T-helper 1 cell treated with Interleukin-12 subunit alpha and Interleukin-12 subunit beta and Interleukin-4 antibody, amounts not matched to agents 30 ng/mL and 1 ng/mL, for 36 hours (primary cell): ENCODE measurements around the gene VAMP2. TPM values are rescaled to one million over a fixed set of nuclear protein-coding genes. Genes with fewer than 3 reads are reported as not detected.

Experiments
- intact Hi-C: fragments of 100-400 bp; cut with micrococcal nuclease; formaldehyde crosslinking; loops from one replicate; pipeline ENCODE4 v1.15.1; 2024
- total RNA-seq: library from RNA; stranded (reverse); gene quantifications from 2 replicates; pipeline ENCODE4 v1.2.3, GENCODE V29; 2022

VAMP2 gene
- total RNA-seq, 1 donor from 2014 or later, result 80.1 TPM

DNA sequence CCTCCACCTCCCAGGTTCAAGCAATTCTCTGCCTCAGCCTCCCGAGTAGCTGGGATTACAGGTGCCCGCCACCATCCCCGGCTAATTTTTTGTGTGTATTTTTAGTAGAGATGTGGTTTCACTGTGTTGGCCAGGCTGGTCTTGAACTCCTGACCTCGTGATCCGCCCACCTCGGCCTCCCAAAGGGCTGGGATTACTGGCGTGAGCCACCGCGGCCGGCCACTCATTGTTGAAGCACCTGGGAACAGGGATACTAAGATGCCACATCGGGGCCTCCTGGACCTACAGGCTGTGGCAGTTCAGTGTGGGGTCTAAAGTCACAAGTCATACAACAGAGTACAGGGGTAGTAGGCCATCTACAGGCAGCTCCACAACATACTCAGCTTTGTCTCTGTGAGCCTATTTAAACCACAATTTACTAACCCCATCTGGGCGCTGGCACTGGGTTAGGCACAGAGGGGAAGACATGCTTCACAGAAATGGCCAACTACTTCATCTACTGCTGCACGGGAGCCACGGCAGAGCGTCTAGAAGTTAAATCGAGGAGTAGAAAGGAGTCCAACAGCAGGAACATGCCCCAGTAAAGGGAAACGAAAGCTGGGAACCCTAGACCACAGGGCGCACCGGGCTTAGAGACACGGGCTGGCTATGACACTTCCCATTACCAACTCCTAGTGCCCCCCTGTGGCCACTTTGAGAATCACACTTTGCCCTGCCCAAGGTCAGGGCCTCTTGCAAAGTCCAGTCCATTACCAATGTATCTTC, 4.3 kb downstream of the VAMP2 start:
- intact Hi-C loops, result loop anchor here (1.0 to 10.0 kb wide), 6 partner anchors 38 to 301 kb away; partner anchors contain the start of genes CYB5D1, NAA38, NDEL1 and RPL26

DNA sequence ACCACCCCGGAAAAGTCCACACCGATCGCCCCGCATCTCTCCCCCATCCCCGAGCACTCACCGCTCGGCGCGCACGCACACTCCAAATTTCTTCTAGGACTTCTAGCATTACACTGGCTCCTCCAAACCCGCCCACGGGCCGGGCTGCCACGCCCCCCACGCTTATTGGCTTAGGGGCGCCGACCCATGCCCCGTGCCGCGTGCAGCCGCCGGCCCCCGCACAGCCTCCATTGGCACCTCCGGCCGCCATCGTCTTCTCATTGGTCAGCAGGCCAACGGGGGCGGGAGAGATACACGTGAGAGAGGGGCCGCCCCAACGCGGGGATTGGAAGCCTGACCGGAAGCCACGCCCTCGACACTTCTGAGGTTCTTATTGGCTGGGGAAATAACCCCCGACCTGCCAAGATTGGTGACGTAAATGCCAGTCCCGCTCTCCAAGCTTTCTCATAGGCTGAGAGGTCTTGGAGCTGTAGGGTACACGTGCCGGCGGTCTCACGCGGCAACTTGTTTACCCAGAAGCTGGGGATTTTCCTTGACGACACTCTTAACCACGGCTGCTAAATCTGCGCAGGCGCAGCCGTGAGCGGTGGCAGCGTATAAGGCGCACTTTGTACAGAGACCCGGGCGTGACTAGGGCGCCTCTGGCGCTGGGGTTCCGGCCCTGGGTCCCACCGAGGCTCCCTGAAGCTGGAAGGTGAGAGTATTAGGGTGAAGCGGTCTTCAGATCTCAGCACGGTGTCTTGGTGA, 6.3 kb downstream of the VAMP2 start:
- intact Hi-C loops, result loop anchor here (1.0 to 10.0 kb wide), 15 partner anchors 8 to 672 kb away; partner anchors contain the start of genes BORCS6, CYB5D1, KDM6B and NAA38

DNA sequence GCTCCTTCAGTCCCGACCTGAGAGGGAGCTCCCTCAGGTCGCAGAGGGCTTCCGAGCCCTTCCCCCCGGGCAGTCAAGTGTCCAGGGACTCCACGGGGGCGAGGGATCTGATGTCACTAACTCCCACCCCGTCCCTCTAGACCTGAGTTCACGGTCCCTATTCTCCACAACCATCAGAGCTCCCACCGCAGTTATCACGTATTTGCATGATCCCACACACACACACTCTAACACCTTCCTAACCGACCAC, 6.8 kb downstream of the VAMP2 start:
- intact Hi-C loops, result loop anchor here (1.0 to 10.0 kb wide), 15 partner anchors 8 to 671 kb away; partner anchors contain the start of genes BORCS6, CYB5D1, KDM6B and NAA38

DNA sequence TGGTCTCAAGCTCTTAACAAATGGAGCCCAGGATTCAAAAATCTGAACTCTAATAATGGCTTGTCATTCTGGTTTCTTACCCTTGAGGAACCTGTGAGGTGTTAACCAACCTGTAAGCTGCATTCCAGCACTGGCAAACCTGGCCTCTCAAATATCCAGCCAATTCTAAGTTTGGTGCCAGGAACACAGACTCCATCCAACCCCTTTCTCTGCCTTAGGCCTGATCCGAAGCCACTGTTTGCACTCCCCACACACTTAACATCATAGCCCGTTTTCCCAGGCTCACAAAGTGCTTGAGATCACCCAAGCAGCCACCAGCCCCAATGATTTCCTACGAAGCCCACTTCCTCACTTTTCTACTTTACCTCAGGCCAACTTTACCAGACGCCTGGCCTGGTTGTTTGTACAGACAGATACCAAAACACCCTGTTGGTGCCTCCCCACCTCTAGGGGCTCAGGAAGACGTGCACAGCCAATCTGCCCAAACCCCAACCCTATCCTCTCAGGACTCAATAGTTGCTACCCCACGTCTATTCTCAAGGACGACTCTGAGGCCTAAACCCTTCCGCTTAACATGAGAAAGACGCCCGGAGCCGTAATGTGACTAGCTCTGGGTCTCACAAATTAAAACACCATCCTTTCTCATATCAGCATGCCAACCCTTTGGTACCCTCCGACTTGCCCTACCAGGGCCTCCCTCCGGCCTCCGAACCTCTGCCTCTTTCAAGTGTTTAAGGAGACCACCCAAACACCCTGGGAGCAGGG, 7.3 kb downstream of the VAMP2 start:
- intact Hi-C loops, result loop anchor here (5.0 to 10.0 kb wide), 3 partner anchors 229 to 298 kb away; partner anchors contain the start of genes CYB5D1, NAA38, NDEL1 and RPL26

DNA sequence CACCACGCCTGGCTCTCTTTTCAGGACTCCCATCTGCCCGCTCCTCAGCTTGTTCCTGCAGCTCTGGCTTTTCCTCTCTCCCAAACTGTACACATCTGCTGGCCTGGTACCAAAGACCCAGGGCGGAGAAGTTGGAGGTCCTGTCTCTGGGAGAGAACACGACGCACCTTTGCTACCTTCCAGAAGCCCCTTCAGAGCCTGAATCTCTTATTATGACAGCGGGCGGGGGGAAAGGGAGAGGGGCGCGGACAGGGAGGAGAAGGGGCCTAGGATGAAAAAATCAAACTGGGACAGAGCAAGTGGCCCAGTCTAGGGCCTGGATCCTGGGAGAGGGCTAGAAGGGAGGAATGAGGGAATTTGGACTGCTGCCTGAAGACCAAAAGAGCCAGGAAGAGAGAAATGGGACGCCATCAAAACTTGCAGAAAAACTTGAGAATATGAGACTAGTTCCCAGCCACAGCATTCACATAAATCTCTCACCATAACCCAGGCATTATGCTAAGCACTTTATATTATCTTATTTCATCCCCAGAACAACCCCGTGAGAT, 8.1 kb downstream of the VAMP2 start:
- intact Hi-C loops, result loop anchor here (5.0 to 10.0 kb wide), 3 partner anchors 230 to 297 kb away; partner anchors contain the start of genes CYB5D1, NAA38, NDEL1 and RPL26

DNA sequence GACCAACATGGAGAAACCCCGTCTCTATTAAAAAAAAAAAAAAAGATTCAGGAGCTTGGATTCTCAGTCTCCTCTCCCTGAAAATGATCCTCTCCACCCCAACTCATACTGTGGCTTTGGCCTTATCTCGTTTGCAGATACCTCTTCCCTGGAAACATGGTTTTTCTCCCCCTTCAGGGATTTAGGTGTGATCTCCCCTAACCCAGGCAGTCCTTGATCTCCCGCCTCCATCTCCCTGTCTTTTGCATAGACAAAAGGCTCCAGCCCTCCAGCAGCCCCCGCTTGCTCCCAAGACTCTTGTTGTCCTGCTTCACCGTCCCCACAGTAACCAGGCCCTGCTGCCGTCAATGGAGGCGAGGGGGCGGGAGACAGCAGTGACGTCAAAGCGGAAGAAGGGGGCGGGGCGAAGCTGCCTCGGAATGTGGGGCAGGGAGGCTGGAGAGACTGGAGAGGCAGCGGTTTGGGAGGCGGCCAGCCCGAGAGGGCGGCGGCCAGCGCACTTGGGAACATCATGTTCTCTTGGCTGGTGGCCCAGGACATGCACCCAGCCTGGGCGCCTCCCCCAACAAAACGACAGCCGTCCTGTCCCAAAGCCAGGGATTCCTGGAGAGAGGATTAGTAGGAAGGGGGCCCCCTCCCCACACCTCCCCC, 8.7 kb downstream of the VAMP2 start:
- intact Hi-C loops, result loop anchor here (10.0 kb wide), 2 partner anchors 231 to 281 kb away; partner anchors contain the start of genes NDEL1 and RPL26

DNA sequence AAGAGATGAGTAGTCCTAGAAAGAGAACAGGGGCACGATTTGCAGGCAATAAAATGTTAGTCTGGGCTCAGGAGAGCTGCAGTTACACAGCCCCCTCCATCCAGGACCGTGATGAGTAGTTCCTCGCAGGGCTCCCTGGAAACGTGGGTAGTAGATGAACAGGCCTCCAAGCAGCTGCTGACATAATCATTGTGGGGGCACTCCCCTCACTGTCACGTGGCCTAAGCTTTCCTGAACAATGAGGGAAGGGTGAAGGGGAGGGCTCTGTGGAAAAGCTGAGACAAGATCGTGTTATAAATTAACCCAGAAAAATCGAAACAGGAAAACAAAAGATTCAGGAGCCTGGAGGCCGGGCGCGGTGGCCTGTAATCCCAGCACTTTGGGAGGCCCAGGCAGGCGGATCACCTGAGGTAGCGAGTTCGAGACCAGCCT, 9.2 kb downstream of the VAMP2 start:
- intact Hi-C loops, result loop anchor here (10.0 kb wide), 2 partner anchors 231 to 281 kb away; partner anchors contain the start of genes NDEL1 and RPL26

DNA sequence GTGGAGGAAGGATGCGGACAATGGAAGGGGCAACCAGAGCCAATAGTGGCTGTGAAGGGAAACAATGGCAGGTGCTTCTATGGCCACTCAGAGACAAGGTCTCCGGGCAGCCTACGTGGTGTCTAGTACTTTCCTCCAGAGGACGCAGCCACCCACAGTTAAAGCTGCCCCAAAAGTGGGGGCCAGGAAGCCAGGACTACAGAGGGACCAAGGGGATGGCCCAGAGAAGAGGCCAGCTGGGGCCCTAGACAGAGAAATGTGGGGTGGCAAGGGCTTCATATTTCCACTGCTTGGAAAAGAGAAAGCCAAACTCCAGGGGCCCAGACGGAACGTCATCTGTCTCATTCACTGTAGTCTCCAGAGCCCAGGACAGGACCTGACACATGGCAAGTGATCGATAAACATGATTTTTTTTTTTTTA, 9.7 kb downstream of the VAMP2 start:
- intact Hi-C loops, result loop anchor here (10.0 kb wide), 2 partner anchors 232 to 282 kb away; partner anchors contain the start of genes NDEL1 and RPL26

DNA sequence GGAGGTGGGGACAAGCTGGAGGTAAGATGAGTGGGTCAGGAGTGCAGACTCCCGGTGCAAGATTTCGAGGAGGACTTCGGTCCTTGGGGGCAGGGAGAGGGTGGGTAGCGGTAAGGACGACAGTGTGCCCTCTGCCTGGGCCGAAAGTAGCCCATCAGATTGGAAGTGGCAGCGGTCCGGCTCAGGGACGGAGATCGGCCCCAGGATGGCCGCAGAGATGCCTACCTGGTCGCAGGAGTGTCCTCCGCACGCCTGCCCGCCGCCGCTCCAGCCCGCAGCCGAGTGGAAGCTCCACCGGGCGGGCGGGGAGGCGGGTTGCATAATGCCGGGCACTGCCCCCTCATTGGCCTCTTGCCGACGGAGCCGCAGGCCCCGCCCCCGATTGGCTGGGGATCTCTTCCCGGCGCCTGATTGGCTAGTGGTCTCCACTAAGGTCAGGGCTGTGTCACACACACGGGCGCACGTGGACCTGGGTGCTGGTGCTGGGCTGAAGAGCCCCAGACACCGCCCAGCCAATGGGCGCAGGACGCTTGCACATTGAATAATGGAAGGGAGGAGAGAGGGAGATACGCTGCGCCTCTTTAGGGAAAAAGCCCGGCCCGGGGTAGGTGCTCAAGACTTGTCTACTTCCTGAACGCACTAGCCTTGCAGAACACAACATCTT, 10.5 kb downstream of the VAMP2 start, which contains the start of gene PER1:
Gene PER1, minus strand, starts transcription at position 293 of the 664 bp plus-strand sequence. CDS start 1,698 bp downstream, outside the sequence.
- intact Hi-C loops, result loop anchor here (10.0 kb wide), 2 partner anchors 233 to 283 kb away; partner anchors contain the start of genes NDEL1 and RPL26

DNA sequence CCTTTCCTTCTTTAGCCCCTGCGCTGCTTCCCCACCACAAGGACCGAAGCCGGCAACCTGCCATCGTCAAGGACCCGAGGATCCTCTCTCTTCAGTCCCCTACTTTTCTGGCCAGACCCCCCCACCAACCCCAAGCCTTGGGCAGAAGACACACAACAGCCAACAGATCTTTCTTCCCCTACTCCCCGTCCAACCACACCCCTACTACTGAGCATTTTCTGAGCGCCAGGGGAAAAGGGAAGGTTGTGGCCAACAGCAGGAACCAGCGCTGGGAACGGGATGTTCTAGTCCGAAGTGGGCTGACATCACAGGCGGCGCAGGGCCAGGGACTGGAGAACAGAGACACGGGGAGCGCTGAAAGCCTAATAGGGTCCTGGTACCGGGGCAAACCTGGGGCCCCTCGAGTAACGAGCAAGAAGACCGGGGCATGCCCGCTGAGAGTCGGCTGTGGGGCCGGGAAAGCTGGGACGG, 11.1 kb downstream of the VAMP2 start:
- intact Hi-C loops, result loop anchor here (1.0 to 10.0 kb wide), 3 partner anchors 12 to 283 kb away; partner anchors contain the start of genes NDEL1 and RPL26

DNA sequence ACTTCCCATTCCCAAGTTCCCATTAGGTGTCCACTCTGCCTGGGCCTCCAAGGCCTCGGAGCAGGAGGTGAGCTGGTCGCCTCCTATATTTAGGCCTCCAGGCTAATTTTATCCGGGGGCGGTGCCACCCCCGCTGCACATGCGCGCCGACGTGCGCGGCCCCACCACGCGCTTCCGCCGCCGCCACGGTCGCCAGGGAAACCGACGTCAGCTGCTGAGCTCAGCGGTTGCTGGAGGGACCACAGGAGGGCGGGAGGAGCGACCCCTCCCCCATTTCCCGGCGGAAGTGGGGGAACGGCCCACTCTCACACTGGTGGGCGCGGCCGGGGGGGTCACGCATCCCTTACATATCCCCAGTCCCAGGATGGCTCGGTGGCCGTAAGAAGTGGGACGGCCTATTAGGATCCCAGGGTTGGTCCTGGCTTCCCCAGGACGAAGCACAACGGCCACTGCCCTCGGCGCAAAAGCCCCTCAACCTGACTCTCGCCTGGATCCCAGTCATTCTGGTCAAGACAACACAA, 11.6 kb downstream of the VAMP2 start:
- intact Hi-C loops, result loop anchor here (1.0 to 10.0 kb wide), 3 partner anchors 12 to 284 kb away; partner anchors contain the start of genes NDEL1 and RPL26

DNA sequence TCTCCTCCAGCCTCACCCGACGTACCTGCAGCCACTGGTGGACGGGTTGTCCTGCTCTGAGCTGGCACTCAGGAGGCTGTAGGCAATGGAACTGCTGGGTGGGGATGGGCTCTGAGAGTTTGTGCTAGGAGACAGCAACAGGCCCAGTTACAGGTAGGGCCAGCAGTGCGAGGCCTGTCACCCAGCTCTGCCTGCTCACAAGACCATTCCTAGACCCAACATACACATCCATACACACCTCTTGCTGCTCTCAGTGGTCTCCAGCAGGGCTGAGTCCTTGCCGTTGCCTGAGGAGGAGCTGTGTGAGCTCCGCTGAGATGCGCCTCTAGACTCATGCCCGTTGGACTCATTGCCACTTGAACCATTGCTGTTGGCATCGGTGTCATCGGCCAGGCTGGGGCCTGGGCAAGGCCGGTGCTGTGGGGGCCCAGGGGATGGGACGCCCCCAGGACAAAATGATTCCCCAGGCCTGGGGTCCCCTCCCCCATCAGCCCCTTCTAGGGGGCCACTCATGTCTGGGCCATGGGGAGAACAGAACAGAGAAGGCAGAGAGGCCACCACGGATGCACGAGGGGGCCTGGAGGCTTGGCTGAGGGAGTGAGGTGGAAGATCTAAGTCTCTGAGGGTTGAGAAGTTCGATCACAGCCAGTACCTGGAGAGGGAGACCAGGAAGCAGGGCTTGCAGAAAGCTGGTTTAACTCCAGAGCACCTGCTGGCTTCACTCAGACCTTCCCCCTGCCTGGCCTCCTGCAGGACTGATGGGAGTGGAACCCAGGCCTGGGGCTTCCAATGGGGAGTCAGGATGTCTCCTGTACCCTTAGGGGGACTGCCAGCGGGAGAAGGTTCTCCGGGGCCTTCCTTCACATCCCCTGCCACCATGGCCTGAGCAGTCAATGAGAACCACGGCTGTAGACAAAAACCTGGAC, 12.3 kb downstream of the VAMP2 start:
- intact Hi-C loops, result loop anchor here (1.0 to 10.0 kb wide), 3 partner anchors 11 to 284 kb away; partner anchors contain the start of genes NDEL1 and RPL26

DNA sequence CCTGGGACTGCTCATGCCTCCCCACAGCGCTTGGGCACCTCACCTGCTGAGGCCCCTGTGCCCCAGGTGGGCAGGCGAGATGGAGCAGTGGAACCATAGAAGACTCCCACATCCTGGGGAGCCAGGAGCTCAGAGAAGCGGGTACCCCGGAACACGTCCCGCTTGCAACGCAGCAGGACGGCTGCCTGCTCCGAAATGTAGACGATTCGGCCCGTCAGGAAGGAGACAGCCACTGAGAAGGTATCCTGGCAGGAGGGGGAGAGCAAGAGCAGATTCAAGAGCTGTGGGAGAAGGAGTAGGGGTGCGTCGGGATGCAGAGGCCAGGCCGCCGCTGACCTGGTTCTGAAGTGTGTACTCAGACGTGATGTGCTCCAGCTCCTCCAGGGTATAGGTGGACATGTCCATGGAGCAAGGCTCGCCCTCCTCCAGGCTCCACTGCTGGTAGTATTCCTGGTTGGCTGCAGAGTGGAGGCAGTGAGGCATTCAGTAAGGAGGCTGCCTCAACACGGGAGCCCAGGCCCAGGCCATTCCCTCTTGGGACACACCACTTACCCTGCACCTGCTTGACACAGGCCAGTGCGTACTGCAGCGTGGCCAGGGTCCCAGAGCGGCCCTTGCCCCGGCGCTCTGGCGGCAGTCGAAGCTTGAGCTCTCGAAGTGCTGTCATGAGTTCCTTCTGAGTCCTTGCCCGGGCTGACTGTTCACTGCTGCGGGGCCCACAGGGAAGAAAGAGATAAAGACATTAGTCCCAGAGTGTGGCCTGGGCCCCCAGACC, 13.1 kb downstream of the VAMP2 start:
- intact Hi-C loops, result loop anchor here (10.0 kb wide), 2 partner anchors 235 to 285 kb away; partner anchors contain the start of genes NDEL1 and RPL26

DNA sequence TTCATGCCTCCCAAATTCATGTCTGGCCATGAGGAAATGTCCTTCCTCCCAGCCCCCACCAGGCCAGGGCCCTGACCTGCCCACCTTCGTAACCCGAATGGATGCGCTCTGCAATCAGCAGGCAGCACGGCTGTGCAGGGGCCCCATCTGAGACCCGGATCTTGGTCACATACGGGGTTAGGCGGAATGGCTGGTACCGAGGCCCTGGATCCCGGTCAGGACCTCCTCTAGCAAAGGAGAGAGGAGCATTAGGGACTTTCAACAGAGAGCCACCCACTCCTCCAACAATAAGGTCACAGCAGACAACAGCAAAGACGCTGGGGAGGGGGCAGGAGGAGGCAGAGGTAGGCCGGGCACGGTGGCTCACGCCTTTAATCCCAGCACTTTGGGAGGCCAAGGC, 14.2 kb downstream of the VAMP2 start:
- intact Hi-C loops, result no loop called here

DNA sequence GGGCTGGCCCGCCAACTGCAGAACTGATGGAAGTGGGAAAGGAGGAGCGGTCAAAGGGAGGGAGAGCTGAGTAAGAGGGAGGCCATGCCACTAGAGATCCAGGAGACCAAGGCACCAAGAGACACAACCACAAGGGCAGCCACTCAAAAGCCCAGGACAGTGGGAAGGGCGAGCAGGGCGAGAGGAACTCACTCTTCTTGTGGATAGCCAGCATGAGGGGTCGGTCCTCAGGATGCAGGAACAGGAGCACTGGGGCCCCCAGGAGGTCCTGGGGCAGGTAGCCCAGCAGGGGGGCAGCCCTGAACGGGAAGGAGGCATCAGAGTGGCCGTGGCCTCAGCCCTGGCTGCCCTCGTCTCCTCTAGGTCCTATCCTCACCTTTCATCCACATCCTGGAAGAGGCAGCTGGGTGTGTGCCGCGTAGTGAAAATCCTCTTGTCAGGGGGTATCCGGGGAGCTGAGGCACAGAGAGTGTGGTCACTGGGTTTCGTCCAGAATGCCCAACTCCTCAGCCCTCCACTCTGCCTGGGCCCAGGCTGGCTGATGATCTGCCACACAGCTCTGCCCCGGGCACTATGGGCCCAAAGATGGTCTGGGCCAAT, 14.8 kb downstream of the VAMP2 start:
- intact Hi-C loops, result no loop called here

DNA sequence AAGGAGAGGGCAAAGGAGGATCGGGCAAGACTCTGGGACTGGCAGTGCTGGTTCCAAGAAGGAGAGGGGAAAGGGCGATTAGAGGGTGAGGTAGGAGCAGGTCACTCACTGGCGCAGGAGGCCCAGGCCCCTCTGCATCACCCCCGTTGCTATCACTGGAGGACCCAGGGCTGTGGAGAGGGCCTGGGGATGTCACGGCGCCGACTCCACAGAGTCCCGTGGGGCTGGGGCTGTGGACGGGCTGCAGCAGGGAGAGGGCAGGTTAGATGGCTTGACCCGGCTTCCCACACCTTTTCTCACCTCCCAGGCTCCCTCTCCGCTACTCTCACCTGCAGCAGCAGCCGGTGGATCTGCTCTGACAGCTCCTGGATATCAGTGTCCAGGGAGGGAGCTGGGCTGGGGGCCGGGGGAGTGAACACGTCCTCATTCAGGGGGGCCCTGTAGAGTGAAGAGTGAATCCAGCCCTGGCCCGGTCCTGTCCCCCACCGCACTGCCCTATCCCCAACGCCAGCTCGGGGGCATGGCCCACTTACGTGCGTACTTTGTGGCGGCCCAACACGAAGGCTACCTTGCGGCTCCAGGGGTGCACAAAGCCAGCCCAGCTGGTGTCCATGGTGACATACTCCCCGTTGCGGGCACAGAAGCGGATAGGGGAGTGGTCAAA, 15.5 kb downstream of the VAMP2 start:
- intact Hi-C loops, result no loop called here
